Stomach (tissue), 9 donors: ENCODE results near the gene PKIG. TPM values are rescaled to one million over a fixed set of nuclear protein-coding genes. Genes with fewer than 3 reads are reported as not detected.

Experiments
- DNase-seq, 2 donors: peaks; one replicate each; pipeline versions ENCODE4 v3.0.0 to v3.0.0-alpha.2; 2013 to 2019
- H3K27ac ChIP-seq, 5 donors: fragments of 200-600 bp in 4 of 5; sonication (generic) in 4 of 5; one replicate each; pipeline ENCODE4 v1.5.1; 2013 to 2019; ENCODE audit warnings: mild to moderate bottlenecking in 1 of 5, moderate library complexity in 1 of 5
- H3K27me3 ChIP-seq, 3 donors: fragments of 200-600 bp; sonication (generic); one replicate each; pipeline ENCODE4 v1.5.1; 2017 to 2019; ENCODE audit warnings: mixed run types in 1 of 3
- H3K36me3 ChIP-seq, 4 donors: fragments of 200-600 bp; sonication (generic); 1 replicate in 3 of 4; 2 replicates in 1 of 4; pipeline ENCODE4 v1.5.1; 2016 to 2019
- H3K4me1 ChIP-seq, 4 donors: fragments of 200-600 bp; sonication (generic); one replicate each; pipeline ENCODE4 v1.5.1; 2016 to 2019
- H3K4me3 ChIP-seq, 4 donors: fragments of 200-600 bp; sonication (generic) in 3 of 4; one replicate each; pipeline ENCODE4 v1.5.1; 2016 to 2019; ENCODE audit warnings: mild to moderate bottlenecking in 1 of 4
- H3K9me3 ChIP-seq, 4 donors: fragments of 200-600 bp; sonication (generic); one replicate each; pipeline ENCODE4 v1.5.1; 2016 to 2019
- EP300 ChIP-seq: sonication (generic); formaldehyde crosslinking; IDR thresholded peaks from one replicate; pipeline ENCODE4 v1.6.1; 2017; ENCODE audit warnings: antibody characterized with exemption
- POLR2A ChIP-seq, 4 donors: fragments of 450-650 bp; IDR thresholded peaks; one replicate each; pipeline ENCODE4 v1.6.1; 2016; ENCODE audit warnings: antibody characterized with exemption in 4 of 4, control low read depth in 2 of 4, mild to moderate bottlenecking in 1 of 4, moderate library complexity in 1 of 4
- POLR2AphosphoS5 ChIP-seq, 3 donors: sonication (generic); formaldehyde crosslinking; IDR thresholded peaks; one replicate each; pipeline ENCODE4 v1.6.1; 2016; ENCODE audit warnings: antibody characterized with exemption in 3 of 3
- WGBS, 5 donors: extraction: QIAGEN DNeasy Blood & Tissue Kit in 3 of 5; methylation state at CpG; one replicate each; pipeline versions ENCODE4 v1.1.5 to v1.1.7; 2013 to 2018; 5-methylcytosine and 5-hydroxymethylcytosine counted together
- intact Hi-C: fragments of 100-400 bp; cut with DNase I; formaldehyde crosslinking; loops from one replicate; pipeline ENCODE4 v1.15.1; 2023; ENCODE audit warnings: low total_unique reads
- polyA plus RNA-seq, 3 donors: library from polyadenylated mRNA; stranded (reverse); fragments of 200-250 nt; gene quantifications; one replicate each; pipeline ENCODE4 v1.2.3, GENCODE V29; 2013
- total RNA-seq, 5 donors: library from RNA; depleted of rRNA; stranded (reverse); fragments of >200 nt; gene quantifications; one replicate each; pipeline versions ENCODE4 v1.1.0 to v1.2.3, GENCODE V29; 2014 to 2016
- TF ChIP-seq, protein P1 (sequence below), 7 experiments: fragments of 450-650 bp in 4 of 7; fragments of 200-600 bp in 3 of 7; sonication (generic) in 3 of 7; IDR thresholded peaks; one replicate each; pipeline ENCODE4 v1.5.1; 2016 to 2019; ENCODE audit warnings: antibody characterized with exemption in 7 of 7, control low read depth in 2 of 7, mild to moderate bottlenecking in 1 of 7
- donor health status: healthy with polysubstance abuse.
- donor health status: Bipolar disorder and iron deficiency.
- donor health status: healthy.

Gene PKIG
- total and polyA plus RNA-seq, 8 donors = 17.4 to 124 (median 56.4) TPM

DNA sequence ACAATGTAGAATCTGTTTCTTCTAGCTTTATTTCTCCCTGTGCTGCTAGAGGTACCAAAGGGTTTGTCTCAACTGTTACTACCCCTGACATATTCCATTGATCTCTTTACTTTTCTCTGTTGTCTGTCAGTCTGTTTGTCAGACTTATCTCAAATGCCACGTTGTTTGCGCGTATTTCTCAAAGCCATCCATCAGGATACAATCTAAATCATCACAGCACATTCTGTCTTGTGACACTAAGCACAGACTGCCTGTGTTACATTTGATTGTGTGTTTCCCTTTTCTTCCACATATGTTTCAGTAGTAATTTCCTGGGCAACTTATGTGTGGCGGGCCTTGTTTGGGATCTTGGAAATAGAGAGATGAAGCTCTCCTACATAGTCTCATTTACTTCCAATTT lies 30.3 kb upstream of the PKIG start:
- Histone ChIP-seq H3K27me3 (no peaks in the 10 kb centered on the region), H3K36me3 (no peaks in the 10 kb centered on the region), H3K4me1 (peaks cover 8 to 70% (median 37%) of the 10 kb centered on the region in 4 donors), H3K27ac (peak overlapping the region in 3 of 5 donors; percentile 68 to 79 (median 79)), H3K4me3 (no peak overlapping the region), H3K9me3 (no peaks in the 10 kb centered on the region)
- DNase-seq = no peak
- intact Hi-C loops = no loop called here
- TF ChIP-seq POLR2AphosphoS5 (IDR thresholded peaks at IDR 0.05) (no peak), EP300 (no peak), POLR2A (IDR thresholded peaks at IDR 0.05) (no peak)
- TF ChIP-seq, protein P1, sequence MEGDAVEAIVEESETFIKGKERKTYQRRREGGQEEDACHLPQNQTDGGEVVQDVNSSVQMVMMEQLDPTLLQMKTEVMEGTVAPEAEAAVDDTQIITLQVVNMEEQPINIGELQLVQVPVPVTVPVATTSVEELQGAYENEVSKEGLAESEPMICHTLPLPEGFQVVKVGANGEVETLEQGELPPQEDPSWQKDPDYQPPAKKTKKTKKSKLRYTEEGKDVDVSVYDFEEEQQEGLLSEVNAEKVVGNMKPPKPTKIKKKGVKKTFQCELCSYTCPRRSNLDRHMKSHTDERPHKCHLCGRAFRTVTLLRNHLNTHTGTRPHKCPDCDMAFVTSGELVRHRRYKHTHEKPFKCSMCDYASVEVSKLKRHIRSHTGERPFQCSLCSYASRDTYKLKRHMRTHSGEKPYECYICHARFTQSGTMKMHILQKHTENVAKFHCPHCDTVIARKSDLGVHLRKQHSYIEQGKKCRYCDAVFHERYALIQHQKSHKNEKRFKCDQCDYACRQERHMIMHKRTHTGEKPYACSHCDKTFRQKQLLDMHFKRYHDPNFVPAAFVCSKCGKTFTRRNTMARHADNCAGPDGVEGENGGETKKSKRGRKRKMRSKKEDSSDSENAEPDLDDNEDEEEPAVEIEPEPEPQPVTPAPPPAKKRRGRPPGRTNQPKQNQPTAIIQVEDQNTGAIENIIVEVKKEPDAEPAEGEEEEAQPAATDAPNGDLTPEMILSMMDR (IDR thresholded peaks at IDR 0.05) = no peak
- whole genome bisulfite sequencing, 5 donors = 65 to 83% (median 77%) methylated on average over 4 of the region's 4 CpGs

DNA sequence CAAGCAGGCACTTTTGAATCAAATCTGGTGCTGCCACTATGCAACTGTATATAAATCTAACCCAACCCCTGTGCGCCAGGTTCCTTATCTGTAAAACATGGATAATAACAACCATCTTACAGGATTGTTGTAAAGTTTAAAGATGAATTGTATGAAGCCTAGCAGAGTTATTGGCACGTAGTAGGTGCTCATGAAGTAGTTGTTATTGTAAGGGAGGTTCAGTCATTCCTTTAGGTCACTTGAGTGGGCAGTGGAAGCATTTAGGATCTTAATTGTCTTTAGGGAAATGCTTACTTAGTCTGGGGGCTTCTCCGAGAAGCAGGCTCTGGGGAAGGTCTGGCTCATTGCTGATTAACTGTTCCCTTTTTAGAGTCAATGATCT lies 29.8 kb upstream of the PKIG start:
- H3K36me3 ChIP-seq = no peaks in the 10 kb centered on the region
- peak overlapping the region in 4 of 5 donors; percentile 67 to 79 (median 74) for H3K27ac ChIP-seq
- intact Hi-C loops = no loop called here
- peaks cover 8 to 70% (median 37%) of the 10 kb centered on the region in 4 donors for H3K4me1 ChIP-seq
- no peak for TF ChIP-seq POLR2AphosphoS5 (IDR thresholded peaks at IDR 0.05)
- TF ChIP-seq, protein P1 (IDR thresholded peaks at IDR 0.05) = no peak
- WGBS, 5 donors = 60 to 76% (median 65%) methylated on average over 3 of the region's 3 CpGs
- no peak for DNase-seq
- no peaks in the 10 kb centered on the region for H3K9me3 ChIP-seq
- no peaks in the 10 kb centered on the region for H3K27me3 ChIP-seq
- H3K4me3 ChIP-seq = no peak overlapping the region

DNA sequence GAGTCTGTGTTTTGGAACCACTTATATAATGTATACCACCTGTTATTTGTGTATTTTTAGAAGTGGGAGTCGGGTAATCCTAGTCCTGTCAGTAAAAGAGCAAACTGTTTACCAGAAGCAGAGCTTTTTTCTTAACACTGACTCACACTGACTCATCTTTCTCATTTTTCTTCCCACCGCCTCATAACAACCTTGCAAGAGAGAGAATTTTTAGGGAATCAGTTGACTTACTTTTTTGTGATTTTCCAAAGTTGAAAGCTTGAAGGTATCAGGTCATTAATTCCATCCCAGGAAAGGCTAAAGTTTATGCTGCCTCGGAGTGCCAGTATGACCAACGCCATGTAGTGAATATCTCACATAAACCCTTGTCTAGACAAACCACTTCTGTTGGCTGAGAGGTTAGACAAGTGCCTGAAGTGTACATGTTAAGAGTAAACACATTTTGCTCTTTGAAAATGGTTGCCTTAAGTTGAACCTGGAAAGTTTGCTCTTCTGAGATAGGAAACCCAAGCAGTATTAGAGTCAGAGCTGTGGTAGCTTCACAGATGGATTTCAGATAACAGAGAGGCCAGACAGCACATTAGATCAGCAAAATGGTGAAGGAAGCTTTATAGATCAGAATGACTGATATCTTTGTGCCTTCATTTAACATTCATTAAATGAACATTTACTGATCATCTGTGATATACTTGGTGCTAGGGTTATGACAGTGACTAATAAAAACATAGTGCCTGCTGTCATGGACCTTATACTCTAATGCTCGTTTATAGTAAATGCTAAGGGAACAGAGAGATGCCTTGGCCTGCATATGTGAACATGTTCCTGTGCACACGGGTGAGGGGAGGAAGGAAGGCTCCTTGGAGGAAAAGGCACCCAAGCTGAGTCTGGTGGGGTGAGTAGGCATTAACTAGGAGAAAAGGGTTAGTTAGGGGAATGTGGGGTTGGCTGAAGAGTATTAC lies 29.1 kb upstream of the PKIG start:
- no peaks in the 10 kb centered on the region for H3K27me3 ChIP-seq
- peak in 1 of 2 donors; percentile 28 for DNase-seq
- WGBS, 5 donors = 42 to 55% (median 47%) methylated on average over 6 of the region's 6 CpGs
- H3K4me3 ChIP-seq = no peak overlapping the region
- peaks cover 8 to 64% (median 32%) of the 10 kb centered on the region in 4 donors for H3K4me1 ChIP-seq
- TF ChIP-seq EP300 (no peak), POLR2AphosphoS5 (IDR thresholded peaks at IDR 0.05) (peak in 1 of 3 donors; percentile 52)
- TF ChIP-seq, protein P1 (IDR thresholded peaks at IDR 0.05) = no peak
- intact Hi-C loops = no loop called here
- H3K36me3 ChIP-seq = no peaks in the 10 kb centered on the region
- H3K27ac ChIP-seq = peak overlapping the region in 4 of 5 donors; percentile 67 to 79 (median 74)
- H3K9me3 ChIP-seq = no peaks in the 10 kb centered on the region

DNA sequence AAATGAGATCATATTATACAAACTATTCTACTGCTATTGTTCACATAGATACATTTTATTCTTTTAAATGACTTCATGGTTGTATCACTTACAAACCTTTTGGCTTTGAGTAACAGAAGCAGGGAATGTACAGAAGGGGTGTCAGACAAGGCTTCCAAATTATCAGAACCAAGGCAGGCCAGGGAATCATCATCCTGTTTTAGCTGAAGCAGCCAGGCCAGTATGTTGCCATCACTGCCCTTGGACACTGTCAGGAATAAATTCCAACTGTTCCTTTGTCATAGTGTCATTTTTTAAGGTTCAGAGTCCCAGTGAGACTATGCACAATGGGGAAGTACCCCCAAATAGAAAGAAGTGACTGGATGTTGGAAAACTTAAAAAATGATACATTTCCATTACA lies 23.1 kb upstream of the PKIG start:
- Histone ChIP-seq H3K4me3 (no peak overlapping the region), H3K36me3 (no peaks in the 10 kb centered on the region), H3K27me3 (no peaks in the 10 kb centered on the region), H3K9me3 (no peaks in the 10 kb centered on the region), H3K27ac (no peak overlapping the region), H3K4me1 (peaks cover 0 to 30% (median 10%) of the 10 kb centered on the region in 4 donors)
- DNase-seq = no peak
- TF ChIP-seq POLR2AphosphoS5 (IDR thresholded peaks at IDR 0.05) (no peak), POLR2A (IDR thresholded peaks at IDR 0.05) (no peak), EP300 (no peak)
- TF ChIP-seq, protein P1 (IDR thresholded peaks at IDR 0.05) = no peak
- intact Hi-C loops = no loop called here
